ENCODE results near the gene MATK.

Gene MATK

DNA sequence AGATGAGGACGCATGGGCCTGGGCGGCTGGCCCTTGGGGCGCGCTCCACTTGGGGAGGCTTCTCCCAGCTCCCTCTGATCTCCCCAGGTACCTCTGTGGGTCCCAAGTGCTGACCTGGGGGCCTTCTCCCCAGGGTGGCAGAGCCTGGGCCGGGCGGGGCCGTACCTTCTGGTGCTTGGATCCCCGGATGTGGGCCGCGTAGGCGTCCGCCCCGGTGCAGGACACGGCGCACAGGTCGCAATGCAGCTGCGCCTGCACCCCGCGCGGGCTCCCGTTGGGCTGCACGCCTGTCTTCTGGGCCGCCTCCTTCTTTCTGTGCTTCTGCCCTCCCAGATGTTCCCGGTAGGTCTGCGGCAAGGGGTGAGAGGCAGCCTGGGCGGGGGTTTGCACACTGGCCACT lies 41.1 kb upstream of the MATK start:
- H3K36me3 ChIP-seq (ENCODE audit: insufficient read depth, low read length): no peaks in the 10 kb centered on the region
- no peak overlapping the region for H3K27ac ChIP-seq
- H3K9ac ChIP-seq (ENCODE audit: insufficient read length): no peak overlapping the region
- TF ChIP-seq FOXP2 (optimal IDR thresholded peaks at IDR 0.05; ENCODE audit: control extremely low read depth, extremely low read length, insufficient read depth) (no peak), EZH2 (IDR thresholded peaks at IDR 0.05) (no peak), POLR2AphosphoS5 (IDR thresholded peaks at IDR 0.05; ENCODE audit: borderline replicate concordance, low read depth, low read length) (no peak)
- DNase-seq (ENCODE audit: low read depth, low spot score): no peak
- no peak overlapping the region for H3K4me3 ChIP-seq
- H3K9me3 ChIP-seq (ENCODE audit: low read depth, low read length): no peaks in the 10 kb centered on the region

DNA sequence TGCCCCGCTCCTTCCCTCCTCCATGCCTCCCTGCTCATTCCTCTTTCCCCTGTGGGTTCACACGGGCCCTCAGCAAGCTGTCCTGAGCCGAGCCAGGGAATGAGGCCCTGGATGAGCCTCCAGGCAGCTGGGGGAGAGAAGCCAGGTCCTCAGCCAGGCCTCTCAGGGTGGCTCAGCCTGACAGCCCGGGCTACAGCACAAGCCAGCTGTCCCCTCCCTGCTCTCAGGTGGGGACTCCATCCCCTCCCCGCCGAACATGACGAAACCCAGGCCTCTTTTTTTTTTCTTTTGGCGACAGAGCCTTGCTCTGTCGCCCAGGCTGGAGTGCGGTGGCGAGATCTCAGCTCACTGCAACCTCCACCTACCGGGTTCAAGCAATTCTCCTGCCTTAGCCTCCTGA lies 40.0 kb upstream of the MATK start:
- TF ChIP-seq FOXP2 (optimal IDR thresholded peaks at IDR 0.05; ENCODE audit: control extremely low read depth, extremely low read length, insufficient read depth): no peak
- no peak overlapping the region for H3K4me3 ChIP-seq
- no peak for DNase-seq (ENCODE audit: low read depth, low spot score)
- H3K9me3 ChIP-seq (ENCODE audit: low read depth, low read length): no peaks in the 10 kb centered on the region
- H3K9ac ChIP-seq (ENCODE audit: insufficient read length): no peak overlapping the region
- H3K27ac ChIP-seq: no peak overlapping the region
- no peaks in the 10 kb centered on the region for H3K36me3 ChIP-seq (ENCODE audit: insufficient read depth, low read length)

DNA sequence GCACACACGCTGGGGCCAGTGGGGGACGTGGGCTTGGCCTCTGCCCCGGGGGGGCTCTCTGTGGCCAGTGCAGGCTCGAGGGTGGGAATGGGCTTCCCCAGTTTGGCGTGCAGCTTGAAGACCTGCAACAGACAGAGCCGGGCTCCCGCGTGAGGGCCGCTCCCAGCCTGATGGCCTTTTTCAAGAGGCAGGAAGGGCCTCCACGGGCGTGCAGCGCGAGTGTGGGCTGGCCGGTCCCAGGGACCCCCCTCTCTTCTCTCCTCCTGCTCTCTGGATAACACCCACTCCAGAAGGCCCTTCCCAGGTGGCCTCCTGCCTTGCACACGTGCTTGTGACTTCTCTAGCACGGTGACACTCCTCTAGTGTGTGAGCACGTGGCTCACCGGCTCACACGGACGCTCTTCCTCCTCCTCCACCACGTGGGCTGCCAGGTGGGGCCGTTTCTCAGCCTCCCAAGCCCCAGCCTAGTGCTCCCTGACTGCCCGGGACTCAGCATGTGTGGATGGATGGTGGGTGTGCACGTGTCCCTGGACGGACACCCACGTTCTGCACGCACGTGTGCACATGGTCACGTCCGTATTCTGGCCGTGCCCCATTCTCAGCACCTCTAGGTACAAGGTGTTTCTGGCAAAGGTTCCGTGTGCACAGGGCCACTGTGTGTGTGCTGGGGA lies 39.2 kb upstream of the MATK start:
- H3K9me3 ChIP-seq (ENCODE audit: low read depth, low read length): no peaks in the 10 kb centered on the region
- H3K27ac ChIP-seq: no peak overlapping the region
- H3K36me3 ChIP-seq (ENCODE audit: insufficient read depth, low read length): no peaks in the 10 kb centered on the region
- DNase-seq (ENCODE audit: low read depth, low spot score): no peak
- H3K4me3 ChIP-seq: no peak overlapping the region
- no peak overlapping the region for H3K9ac ChIP-seq (ENCODE audit: insufficient read length)
- no peak for TF ChIP-seq FOXP2 (optimal IDR thresholded peaks at IDR 0.05; ENCODE audit: control extremely low read depth, extremely low read length, insufficient read depth)
- no peak for TF ChIP-seq POLR2AphosphoS5 (IDR thresholded peaks at IDR 0.05; ENCODE audit: borderline replicate concordance, low read depth, low read length)
- no peak for TF ChIP-seq EZH2 (IDR thresholded peaks at IDR 0.05)

DNA sequence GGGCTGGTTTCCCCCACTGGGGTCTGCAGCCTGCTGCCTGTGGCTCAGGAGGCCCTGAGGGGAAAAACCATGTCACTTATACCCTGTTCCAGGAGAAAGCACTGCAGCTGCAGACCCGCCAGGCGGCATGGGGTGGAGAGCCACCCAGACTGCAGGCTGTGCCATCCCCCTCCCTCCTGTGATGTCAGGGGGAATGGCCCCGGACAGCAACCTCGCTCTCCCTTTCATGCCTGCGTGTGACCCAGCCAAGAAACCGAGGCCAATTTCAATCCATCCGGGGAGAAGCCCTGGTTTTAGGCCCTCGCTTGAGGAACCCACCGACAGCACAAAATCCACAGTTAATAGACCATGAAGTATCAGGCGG lies 37.2 kb upstream of the MATK start:
- no peak overlapping the region for H3K9ac ChIP-seq (ENCODE audit: insufficient read length)
- TF ChIP-seq FOXP2 (optimal IDR thresholded peaks at IDR 0.05; ENCODE audit: control extremely low read depth, extremely low read length, insufficient read depth) (no peak), POLR2AphosphoS5 (IDR thresholded peaks at IDR 0.05; ENCODE audit: borderline replicate concordance, low read depth, low read length) (no peak), EZH2 (IDR thresholded peaks at IDR 0.05) (no peak)
- no peaks in the 10 kb centered on the region for H3K36me3 ChIP-seq (ENCODE audit: insufficient read depth, low read length)
- no peak overlapping the region for H3K27ac ChIP-seq
- H3K9me3 ChIP-seq (ENCODE audit: low read depth, low read length): no peaks in the 10 kb centered on the region
- DNase-seq (ENCODE audit: low read depth, low spot score): no peak
- no peak overlapping the region for H3K4me3 ChIP-seq

DNA sequence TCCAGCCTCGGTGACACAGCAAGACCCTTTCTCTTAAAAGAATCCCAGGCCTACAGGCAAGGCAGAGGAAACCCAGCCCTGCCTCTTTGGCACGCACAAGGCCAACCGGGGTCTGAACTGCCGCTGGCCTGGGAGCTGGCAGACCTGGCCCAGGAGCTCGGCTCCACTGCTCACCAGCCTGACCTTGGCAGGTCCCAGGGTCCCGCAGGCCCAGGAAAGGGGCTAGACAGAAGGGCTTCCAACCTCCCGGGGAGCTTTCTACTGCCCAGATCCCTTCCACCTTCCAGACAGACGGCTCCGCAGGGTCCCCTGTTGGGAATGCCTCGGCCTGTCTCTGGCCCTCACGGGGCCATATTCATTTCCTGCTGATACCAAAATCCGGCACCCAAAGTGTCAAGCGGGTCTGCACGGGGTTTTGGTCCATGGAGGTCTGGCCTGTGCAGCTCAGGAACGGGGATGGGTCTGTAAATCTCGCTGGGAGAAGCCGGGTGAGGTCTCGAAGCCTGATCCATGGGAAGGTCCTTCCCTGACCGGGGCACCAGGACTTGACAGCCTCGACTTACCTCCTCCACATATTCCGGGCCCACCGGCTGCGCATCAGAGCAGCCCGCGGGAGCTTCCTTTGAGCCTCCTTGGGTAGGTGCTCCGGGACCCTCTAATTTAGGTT lies 36.6 kb upstream of the MATK start:
- TF ChIP-seq EZH2 (IDR thresholded peaks at IDR 0.05): no peak
- TF ChIP-seq POLR2AphosphoS5 (IDR thresholded peaks at IDR 0.05; ENCODE audit: borderline replicate concordance, low read depth, low read length): no peak
- no peak for TF ChIP-seq FOXP2 (optimal IDR thresholded peaks at IDR 0.05; ENCODE audit: control extremely low read depth, extremely low read length, insufficient read depth)
- H3K27ac ChIP-seq: no peak overlapping the region
- no peaks in the 10 kb centered on the region for H3K9me3 ChIP-seq (ENCODE audit: low read depth, low read length)
- no peak overlapping the region for H3K4me3 ChIP-seq
- DNase-seq (ENCODE audit: low read depth, low spot score): no peak
- no peak overlapping the region for H3K9ac ChIP-seq (ENCODE audit: insufficient read length)
- no peaks in the 10 kb centered on the region for H3K36me3 ChIP-seq (ENCODE audit: insufficient read depth, low read length)

DNA sequence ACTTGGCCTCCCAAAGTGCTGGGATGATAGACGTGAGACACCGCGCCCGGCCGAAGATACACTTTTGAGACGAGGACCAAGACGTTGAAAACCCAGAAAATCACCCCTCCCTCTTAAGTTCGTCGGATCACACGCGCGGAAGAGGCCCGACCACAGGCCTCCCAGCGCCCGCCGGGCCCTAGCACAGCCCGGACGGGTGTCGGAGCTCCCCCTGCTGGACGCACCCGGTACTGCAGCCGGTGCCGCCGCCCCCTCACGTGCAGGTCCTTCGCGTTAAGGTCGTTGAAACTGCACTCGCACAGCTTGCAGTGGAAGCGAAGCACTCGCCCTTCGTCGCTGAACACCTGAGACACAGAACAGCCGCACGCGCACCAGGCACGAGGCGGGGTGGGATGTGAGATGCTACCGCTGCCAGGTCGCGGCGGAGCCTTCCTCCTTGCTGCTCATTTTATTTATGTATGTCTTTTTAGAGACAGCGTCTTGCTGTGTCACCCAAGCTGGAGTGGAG lies 35.7 kb upstream of the MATK start:
- Histone ChIP-seq H3K4me3 (no peak overlapping the region), H3K27ac (no peak overlapping the region), H3K36me3 (ENCODE audit: insufficient read depth, low read length) (no peaks in the 10 kb centered on the region), H3K9me3 (ENCODE audit: low read depth, low read length) (no peaks in the 10 kb centered on the region), H3K9ac (ENCODE audit: insufficient read length) (no peak overlapping the region)
- TF ChIP-seq POLR2AphosphoS5 (IDR thresholded peaks at IDR 0.05; ENCODE audit: borderline replicate concordance, low read depth, low read length) (no peak), FOXP2 (optimal IDR thresholded peaks at IDR 0.05; ENCODE audit: control extremely low read depth, extremely low read length, insufficient read depth) (no peak), EZH2 (IDR thresholded peaks at IDR 0.05) (no peak)
- no peak for DNase-seq (ENCODE audit: low read depth, low spot score)

DNA sequence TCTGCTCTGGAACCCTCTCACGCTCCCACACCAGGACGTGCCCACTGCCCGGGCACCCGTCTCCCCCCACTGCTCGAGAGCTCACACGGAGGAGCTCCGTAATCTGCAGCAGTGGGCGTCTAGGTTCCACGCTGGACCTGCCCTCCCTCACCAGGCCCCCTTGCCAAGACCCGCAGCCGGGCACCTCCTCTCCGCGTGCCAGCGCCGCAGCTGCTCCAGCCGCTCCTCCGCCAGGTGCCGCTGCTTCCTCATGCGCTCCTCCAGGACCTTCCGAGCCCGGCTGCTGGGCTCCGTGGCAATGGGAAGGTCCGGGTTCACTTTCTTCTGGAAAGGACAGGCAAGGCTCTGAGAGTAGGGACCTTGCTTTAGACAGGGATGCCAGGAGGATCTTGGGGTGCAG lies 35.0 kb upstream of the MATK start:
- no peak for DNase-seq (ENCODE audit: low read depth, low spot score)
- H3K36me3 ChIP-seq (ENCODE audit: insufficient read depth, low read length): no peaks in the 10 kb centered on the region
- TF ChIP-seq FOXP2 (optimal IDR thresholded peaks at IDR 0.05; ENCODE audit: control extremely low read depth, extremely low read length, insufficient read depth): no peak
- TF ChIP-seq POLR2AphosphoS5 (IDR thresholded peaks at IDR 0.05; ENCODE audit: borderline replicate concordance, low read depth, low read length): no peak
- no peak for TF ChIP-seq EZH2 (IDR thresholded peaks at IDR 0.05)
- no peak overlapping the region for H3K4me3 ChIP-seq
- no peaks in the 10 kb centered on the region for H3K9me3 ChIP-seq (ENCODE audit: low read depth, low read length)
- no peak overlapping the region for H3K9ac ChIP-seq (ENCODE audit: insufficient read length)
- no peak overlapping the region for H3K27ac ChIP-seq

DNA sequence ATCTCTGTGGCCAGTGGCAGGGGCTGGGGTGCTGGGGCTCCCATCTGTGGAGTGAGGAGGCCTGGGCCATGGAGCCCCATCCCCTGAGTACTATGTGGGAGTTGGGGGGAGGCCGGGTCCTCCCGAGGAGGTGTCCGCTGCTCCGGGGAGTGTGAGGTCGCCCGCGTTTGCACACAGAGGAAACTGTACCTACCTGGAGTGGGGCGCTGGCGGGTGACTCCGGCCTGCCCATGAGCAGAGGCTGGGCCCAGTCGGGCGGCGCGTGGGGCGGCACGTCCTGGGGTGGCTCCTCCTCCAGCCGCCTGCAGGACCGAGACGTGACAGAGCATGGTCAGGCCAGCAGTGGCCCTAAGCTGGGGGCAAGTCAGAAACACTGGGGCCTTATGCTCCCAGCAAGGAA lies 33.8 kb upstream of the MATK start:
- Histone ChIP-seq H3K27ac (no peak overlapping the region), H3K4me3 (no peak overlapping the region), H3K9me3 (ENCODE audit: low read depth, low read length) (no peaks in the 10 kb centered on the region), H3K9ac (ENCODE audit: insufficient read length) (no peak overlapping the region), H3K36me3 (ENCODE audit: insufficient read depth, low read length) (no peaks in the 10 kb centered on the region)
- no peak for DNase-seq (ENCODE audit: low read depth, low spot score)
- TF ChIP-seq POLR2AphosphoS5 (IDR thresholded peaks at IDR 0.05; ENCODE audit: borderline replicate concordance, low read depth, low read length) (no peak), FOXP2 (optimal IDR thresholded peaks at IDR 0.05; ENCODE audit: control extremely low read depth, extremely low read length, insufficient read depth) (no peak), EZH2 (IDR thresholded peaks at IDR 0.05) (no peak)
